GM12878 (cell line): ENCODE results near the gene CAMK2A.

ENCODE experiments used
- ATF7 ChIP-seq: fragments of 450-650 bp; IDR thresholded peaks from 2 replicates; pipeline ENCODE4 v1.6.1; 2016; ENCODE audit warnings: low read depth, mild to moderate bottlenecking
- ETV6 ChIP-seq, 2 experiments: fragments of 450-650 bp in 1 of 2; IDR thresholded peaks in 1 of 2; conservative IDR thresholded peaks in 1 of 2; 2 replicates each; pipeline ENCODE4 v1.6.1; 2014; ENCODE audit warnings: antibody characterized with exemption in 1 of 2, borderline replicate concordance in 1 of 2, low read depth in 1 of 2, mild to moderate bottlenecking in 1 of 2, moderate library complexity in 1 of 2
- FOXK2 ChIP-seq: fragments of 450-650 bp; IDR thresholded peaks from 2 replicates; pipeline ENCODE4 v1.6.1; 2017; ENCODE audit warnings: mild to moderate bottlenecking, moderate library complexity
- HDAC6 ChIP-seq: fragments of 200-600 bp; sonication (generic); IDR thresholded peaks from one replicate; pipeline ENCODE4 v1.8.0; 2017; ENCODE audit warnings: antibody characterized with exemption; ENCODE audit not compliant: unreplicated experiment
- IRF4 ChIP-seq: IDR thresholded peaks from 2 replicates; pipeline ENCODE4 v1.6.1; 2011; ENCODE audit warnings: low read depth, low read length
- JUND ChIP-seq: IDR thresholded peaks from 2 replicates; pipeline ENCODE4 v1.6.1; 2012; ENCODE audit warnings: low read depth, mild to moderate bottlenecking, low read length, improper control_type of control experiment, moderate library complexity
- POLR2A ChIP-seq: IDR thresholded peaks from 2 replicates; pipeline ENCODE4 v1.6.1; 2011; ENCODE audit warnings: low read depth, mild to moderate bottlenecking, low read length
- RELA ChIP-seq: fragments of 450-650 bp; IDR thresholded peaks from 2 replicates; pipeline ENCODE4 v1.8.0; 2014; ENCODE audit warnings: borderline replicate concordance; ENCODE audit not compliant: partially characterized antibody
- SREBF1 ChIP-seq: IDR thresholded peaks from 2 replicates; pipeline ENCODE4 v1.6.1; 2012; ENCODE audit warnings: mild to moderate bottlenecking, low read length
- ZNF622 ChIP-seq: fragments of 450-650 bp; IDR thresholded peaks from 2 replicates; pipeline ENCODE4 v1.6.1; 2017; ENCODE audit warnings: mild to moderate bottlenecking, inconsistent platforms
- TF ChIP-seq, protein P1 (sequence below): IDR thresholded peaks from 2 replicates; pipeline ENCODE4 v1.6.1; 2012; ENCODE audit warnings: low read depth, low read length, improper control_type of control experiment
- TF ChIP-seq, protein P2 (sequence below): IDR thresholded peaks from 2 replicates; pipeline ENCODE4 v1.6.1; 2011; ENCODE audit warnings: low read depth, mild to moderate bottlenecking, low read length, moderate library complexity, borderline replicate concordance; ENCODE audit errors: extremely low read depth
- TF ChIP-seq, protein P3 (sequence below), 3 experiments: IDR thresholded peaks in 2 of 3; conservative IDR thresholded peaks in 1 of 3; 2 replicates each; pipeline ENCODE4 v1.5.1; 2011; ENCODE audit warnings: low read depth in 3 of 3, low read length in 3 of 3, mild to moderate bottlenecking in 3 of 3, control low read depth in 2 of 3, moderate library complexity in 2 of 3, inconsistent platforms in 1 of 3, mixed read lengths in 1 of 3; ENCODE audit not compliant: control insufficient read depth in 2 of 3, insufficient read depth in 1 of 3; ENCODE audit errors: extremely low read depth in 1 of 3
- TF ChIP-seq, protein P4 (sequence below): IDR thresholded peaks from 2 replicates; pipeline ENCODE4 v1.6.1; 2011; ENCODE audit warnings: mild to moderate bottlenecking, low read depth, low read length, moderate library complexity; ENCODE audit not compliant: insufficient replicate concordance

GRCh38 chr5:150285114-150285513, 4.5 kb downstream of the CAMK2A start:
- TF ChIP-seq SREBF1 (no peak), POLR2A (no peak), HDAC6 (no peak), RELA (no peak), FOXK2 (no peak), ZNF622 (no peak), IRF4 (no peak), ETV6 (conservative IDR thresholded peaks at IDR 0.05 in 1 of 2, IDR thresholded peaks at IDR 0.05 in 1 of 2; ENCODE audit: borderline replicate concordance in 1 of 2, low read depth in 1 of 2) (no peak), JUND (no peak), ATF7 (no peak)
- TF ChIP-seq, protein P1, sequence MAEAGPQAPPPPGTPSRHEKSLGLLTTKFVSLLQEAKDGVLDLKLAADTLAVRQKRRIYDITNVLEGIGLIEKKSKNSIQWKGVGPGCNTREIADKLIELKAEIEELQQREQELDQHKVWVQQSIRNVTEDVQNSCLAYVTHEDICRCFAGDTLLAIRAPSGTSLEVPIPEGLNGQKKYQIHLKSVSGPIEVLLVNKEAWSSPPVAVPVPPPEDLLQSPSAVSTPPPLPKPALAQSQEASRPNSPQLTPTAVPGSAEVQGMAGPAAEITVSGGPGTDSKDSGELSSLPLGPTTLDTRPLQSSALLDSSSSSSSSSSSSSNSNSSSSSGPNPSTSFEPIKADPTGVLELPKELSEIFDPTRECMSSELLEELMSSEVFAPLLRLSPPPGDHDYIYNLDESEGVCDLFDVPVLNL = no peak
- TF ChIP-seq, protein P2, sequence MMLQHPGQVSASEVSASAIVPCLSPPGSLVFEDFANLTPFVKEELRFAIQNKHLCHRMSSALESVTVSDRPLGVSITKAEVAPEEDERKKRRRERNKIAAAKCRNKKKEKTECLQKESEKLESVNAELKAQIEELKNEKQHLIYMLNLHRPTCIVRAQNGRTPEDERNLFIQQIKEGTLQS = no peak
- TF ChIP-seq, protein P3, sequence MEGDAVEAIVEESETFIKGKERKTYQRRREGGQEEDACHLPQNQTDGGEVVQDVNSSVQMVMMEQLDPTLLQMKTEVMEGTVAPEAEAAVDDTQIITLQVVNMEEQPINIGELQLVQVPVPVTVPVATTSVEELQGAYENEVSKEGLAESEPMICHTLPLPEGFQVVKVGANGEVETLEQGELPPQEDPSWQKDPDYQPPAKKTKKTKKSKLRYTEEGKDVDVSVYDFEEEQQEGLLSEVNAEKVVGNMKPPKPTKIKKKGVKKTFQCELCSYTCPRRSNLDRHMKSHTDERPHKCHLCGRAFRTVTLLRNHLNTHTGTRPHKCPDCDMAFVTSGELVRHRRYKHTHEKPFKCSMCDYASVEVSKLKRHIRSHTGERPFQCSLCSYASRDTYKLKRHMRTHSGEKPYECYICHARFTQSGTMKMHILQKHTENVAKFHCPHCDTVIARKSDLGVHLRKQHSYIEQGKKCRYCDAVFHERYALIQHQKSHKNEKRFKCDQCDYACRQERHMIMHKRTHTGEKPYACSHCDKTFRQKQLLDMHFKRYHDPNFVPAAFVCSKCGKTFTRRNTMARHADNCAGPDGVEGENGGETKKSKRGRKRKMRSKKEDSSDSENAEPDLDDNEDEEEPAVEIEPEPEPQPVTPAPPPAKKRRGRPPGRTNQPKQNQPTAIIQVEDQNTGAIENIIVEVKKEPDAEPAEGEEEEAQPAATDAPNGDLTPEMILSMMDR (IDR thresholded peaks at IDR 0.05 in 2 of 3, conservative IDR thresholded peaks at IDR 0.05 in 1 of 3; ENCODE audit: control insufficient read depth in 2 of 3, extremely low read depth in 1 of 3, insufficient read depth in 1 of 3, low read depth in 3 of 3, low read length in 3 of 3) = no peak
- TF ChIP-seq, protein P4, sequence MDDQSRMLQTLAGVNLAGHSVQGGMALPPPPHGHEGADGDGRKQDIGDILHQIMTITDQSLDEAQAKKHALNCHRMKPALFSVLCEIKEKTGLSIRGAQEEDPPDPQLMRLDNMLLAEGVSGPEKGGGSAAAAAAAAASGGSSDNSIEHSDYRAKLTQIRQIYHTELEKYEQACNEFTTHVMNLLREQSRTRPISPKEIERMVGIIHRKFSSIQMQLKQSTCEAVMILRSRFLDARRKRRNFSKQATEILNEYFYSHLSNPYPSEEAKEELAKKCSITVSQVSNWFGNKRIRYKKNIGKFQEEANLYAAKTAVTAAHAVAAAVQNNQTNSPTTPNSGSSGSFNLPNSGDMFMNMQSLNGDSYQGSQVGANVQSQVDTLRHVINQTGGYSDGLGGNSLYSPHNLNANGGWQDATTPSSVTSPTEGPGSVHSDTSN = no peak
